Muscle layer of duodenum (tissue), 2 donors: ENCODE results near the gene C2orf78.
A peak's percentile ranks its signal among the peaks of the same experiment; 100 is the strongest.
"Not testable (repeated sequence)": the region's sequence is repeated elsewhere in the genome, so short reads cannot be mapped to it uniquely, and the experiment has no call there.

Experiments used
- H3K27ac ChIP-seq: one replicate; pipeline ENCODE4 v1.7.0; 2013; ENCODE audit warnings: mild to moderate bottlenecking, low read length
- H3K27me3 ChIP-seq: one replicate; pipeline ENCODE4 v1.7.0; 2013; ENCODE audit warnings: low read depth, mild to moderate bottlenecking, control low read depth, low read length
- H3K36me3 ChIP-seq, 2 donors: one replicate each; pipeline ENCODE4 v1.7.0; 2013; ENCODE audit warnings: low read length in 2 of 2, control low read depth in 1 of 2, mild to moderate bottlenecking in 1 of 2; ENCODE audit not compliant: insufficient read depth in 2 of 2, control insufficient read depth in 1 of 2
- H3K4me1 ChIP-seq, 2 donors: one replicate each; pipeline ENCODE4 v1.7.0; 2013; ENCODE audit warnings: low read length in 2 of 2, mild to moderate bottlenecking in 2 of 2, control low read depth in 1 of 2, moderate library complexity in 1 of 2; ENCODE audit not compliant: insufficient read depth in 2 of 2, control insufficient read depth in 1 of 2
- H3K4me3 ChIP-seq, 2 donors: one replicate each; pipeline ENCODE4 v1.7.0; 2013; ENCODE audit warnings: low read length in 2 of 2, low read depth in 1 of 2, mild to moderate bottlenecking in 1 of 2
- H3K9me3 ChIP-seq, 2 donors: one replicate each; pipeline ENCODE4 v1.7.0; 2013; ENCODE audit warnings: low read length in 2 of 2, control low read depth in 1 of 2, mild to moderate bottlenecking in 1 of 2; ENCODE audit not compliant: control insufficient read depth in 1 of 2
- donor health status: healthy.

The C2orf78 gene

GRCh38 chr2:73780237-73780582, 3.8 kb upstream of the C2orf78 start:
- Histone ChIP-seq H3K27me3 (no peaks in the 10 kb centered on the region), H3K9me3 (no peaks in the 10 kb centered on the region), H3K4me3 (peak overlapping the region; percentile 98 to 100), H3K27ac (peak overlapping the region; percentile 97), H3K4me1 (peaks cover 11 to 20% of the 10 kb centered on the region in 2 donors), H3K36me3 (peaks cover 10 to 11% of the 10 kb centered on the region in 2 donors)

DNA sequence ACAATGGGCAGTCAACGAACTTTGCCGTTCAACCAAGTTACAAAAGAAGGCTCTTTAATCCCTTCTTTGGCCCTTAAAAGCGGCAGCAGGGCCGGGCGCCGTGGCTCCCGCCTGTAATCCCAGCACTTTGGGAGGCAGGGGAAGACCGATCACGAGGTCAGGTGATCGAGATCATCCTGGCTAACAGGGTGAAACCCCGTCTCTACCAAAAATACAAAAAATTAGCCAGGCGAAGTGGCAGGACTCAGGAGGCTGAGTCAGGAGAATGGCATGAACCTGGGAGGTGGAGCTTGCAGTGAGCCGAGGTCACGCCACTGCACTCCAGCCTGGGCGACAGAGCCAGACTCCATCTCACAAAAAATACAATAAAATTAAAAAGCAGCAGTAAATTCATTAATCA, 581 bp upstream of the C2orf78 start:
- H3K36me3 ChIP-seq, H3K27ac ChIP-seq, H3K27me3 ChIP-seq, H3K4me3 ChIP-seq, H3K9me3 ChIP-seq: not testable (repeated sequence)
- H3K4me1 ChIP-seq = peaks cover 3 to 11% of the 10 kb centered on the region in 2 donors

DNA sequence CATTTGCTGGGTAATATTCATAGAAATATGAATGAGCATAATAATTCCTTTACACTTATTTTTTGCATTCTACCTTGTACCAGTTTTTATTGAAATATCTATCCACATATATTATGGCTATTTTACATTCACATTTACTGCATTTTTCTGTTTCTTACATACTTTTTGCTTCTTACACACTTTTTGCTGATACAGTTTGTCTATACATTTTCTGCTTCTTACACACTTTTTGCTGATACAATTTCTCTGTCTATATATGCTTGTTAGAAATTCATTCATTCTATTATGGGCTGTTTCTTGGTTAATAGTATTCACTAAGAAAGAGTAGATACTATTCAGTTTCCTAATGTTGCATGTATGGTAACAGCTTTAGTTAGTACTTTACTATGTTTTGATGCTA, 27.9 kb downstream of the C2orf78 start:
- Histone ChIP-seq H3K27me3 (no peaks in the 10 kb centered on the region), H3K27ac (no peak overlapping the region), H3K4me1 (no peaks in the 10 kb centered on the region), H3K36me3 (no peaks in the 10 kb centered on the region), H3K9me3 (no peaks in the 10 kb centered on the region), H3K4me3 (no peak overlapping the region)

DNA sequence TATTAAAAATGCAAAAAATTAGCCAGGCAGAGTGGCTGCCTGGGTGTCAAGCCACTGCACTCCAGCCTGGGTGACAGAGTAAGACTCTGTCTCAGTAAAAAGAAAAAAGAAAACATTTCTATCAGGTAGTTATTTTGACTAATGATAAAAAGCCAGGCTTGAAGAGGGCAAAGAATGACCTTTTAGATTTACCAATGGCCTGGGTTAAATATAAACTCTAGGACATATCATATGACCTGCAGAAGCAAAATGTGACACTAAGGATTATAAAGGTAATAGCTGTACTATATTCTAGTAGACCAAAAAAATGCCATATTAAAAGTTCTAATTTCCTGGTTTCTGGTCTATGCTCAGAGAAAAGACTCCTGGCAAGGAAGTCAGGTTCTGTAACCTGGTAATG, 28.7 kb downstream of the C2orf78 start:
- H3K4me3 ChIP-seq = no peak overlapping the region
- no peaks in the 10 kb centered on the region for H3K27me3 ChIP-seq
- H3K9me3 ChIP-seq = no peaks in the 10 kb centered on the region
- no peaks in the 10 kb centered on the region for H3K36me3 ChIP-seq
- H3K27ac ChIP-seq = no peak overlapping the region
- H3K4me1 ChIP-seq = no peaks in the 10 kb centered on the region

DNA sequence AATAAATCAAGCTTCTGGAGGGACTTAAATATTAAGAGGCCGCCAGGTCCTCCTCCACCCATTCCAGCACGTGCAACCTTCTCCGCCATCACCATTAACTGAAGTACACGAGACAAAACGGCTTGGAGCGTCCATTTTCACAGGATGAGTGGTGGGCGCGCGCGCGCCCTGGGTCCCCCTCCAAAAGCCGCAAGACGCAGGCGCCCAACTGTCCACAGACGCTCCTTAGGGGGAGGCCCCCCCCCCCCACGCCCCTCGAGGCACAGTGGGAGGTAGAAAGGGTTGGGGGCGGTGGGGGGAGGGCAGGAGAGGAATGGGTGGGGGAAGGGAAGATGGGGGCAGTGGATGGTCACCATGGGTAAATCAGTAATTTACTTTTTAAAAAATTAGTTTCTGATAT, 34.3 kb downstream of the C2orf78 start:
- Histone ChIP-seq H3K4me1 (no peaks in the 10 kb centered on the region), H3K9me3 (no peaks in the 10 kb centered on the region), H3K4me3 (no peak overlapping the region), H3K36me3 (no peaks in the 10 kb centered on the region), H3K27ac (no peak overlapping the region), H3K27me3 (no peaks in the 10 kb centered on the region)

GRCh38 chr2:73821227-73821626, 37.2 kb downstream of the C2orf78 start:
- H3K9me3 ChIP-seq = no peaks in the 10 kb centered on the region
- no peaks in the 10 kb centered on the region for H3K27me3 ChIP-seq
- peaks cover 0 to 5% of the 10 kb centered on the region in 2 donors for H3K4me1 ChIP-seq
- no peaks in the 10 kb centered on the region for H3K36me3 ChIP-seq
- H3K4me3 ChIP-seq = no peak overlapping the region
- no peak overlapping the region for H3K27ac ChIP-seq

GRCh38 chr2:73821669-73822068, 37.7 kb downstream of the C2orf78 start:
- Histone ChIP-seq H3K36me3 (no peaks in the 10 kb centered on the region), H3K9me3 (no peaks in the 10 kb centered on the region), H3K27ac (no peak overlapping the region), H3K27me3 (no peaks in the 10 kb centered on the region), H3K4me1 (peaks cover 0 to 5% of the 10 kb centered on the region in 2 donors), H3K4me3 (no peak overlapping the region)

DNA sequence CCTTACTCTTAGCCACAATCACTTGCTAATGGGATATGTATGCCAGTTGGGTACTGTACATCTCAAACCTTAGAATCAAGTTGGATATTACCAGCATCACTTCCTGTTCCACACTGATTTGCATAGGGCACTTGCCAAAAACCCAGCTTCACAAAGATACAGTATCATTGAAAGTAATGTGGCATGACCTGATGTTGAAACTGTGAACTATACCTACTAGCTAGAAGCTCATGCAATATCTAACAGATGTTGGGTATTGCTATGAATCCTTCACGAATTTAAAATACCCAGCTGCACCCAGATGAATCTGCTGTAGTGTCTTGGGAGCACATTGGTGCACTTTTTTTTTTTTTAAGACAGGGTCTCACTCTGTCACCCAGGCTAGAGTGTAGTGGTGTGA, 38.3 kb downstream of the C2orf78 start:
- peaks cover 0 to 5% of the 10 kb centered on the region in 2 donors for H3K4me1 ChIP-seq

GRCh38 chr2:73822991-73823390, 39.0 kb downstream of the C2orf78 start:
- no peak overlapping the region for H3K4me3 ChIP-seq
- H3K27me3 ChIP-seq = no peaks in the 10 kb centered on the region
- H3K4me1 ChIP-seq = peaks cover 0 to 5% of the 10 kb centered on the region in 2 donors
- no peaks in the 10 kb centered on the region for H3K9me3 ChIP-seq
- H3K27ac ChIP-seq = no peak overlapping the region
- H3K36me3 ChIP-seq = no peaks in the 10 kb centered on the region

More for the DNA sequence above, 38.3 kb downstream of the C2orf78 start:
- H3K27ac ChIP-seq = no peak overlapping the region
- no peaks in the 10 kb centered on the region for H3K27me3 ChIP-seq
- no peaks in the 10 kb centered on the region for H3K36me3 ChIP-seq
- no peak overlapping the region for H3K4me3 ChIP-seq
- no peaks in the 10 kb centered on the region for H3K9me3 ChIP-seq

GRCh38 chr2:73823416-73823815, 39.4 kb downstream of the C2orf78 start:
- Histone ChIP-seq H3K4me3 (no peak overlapping the region), H3K9me3 (no peaks in the 10 kb centered on the region), H3K36me3 (no peaks in the 10 kb centered on the region), H3K27ac (no peak overlapping the region), H3K4me1 (peaks cover 4 to 9% of the 10 kb centered on the region in 2 donors), H3K27me3 (no peaks in the 10 kb centered on the region)

DNA sequence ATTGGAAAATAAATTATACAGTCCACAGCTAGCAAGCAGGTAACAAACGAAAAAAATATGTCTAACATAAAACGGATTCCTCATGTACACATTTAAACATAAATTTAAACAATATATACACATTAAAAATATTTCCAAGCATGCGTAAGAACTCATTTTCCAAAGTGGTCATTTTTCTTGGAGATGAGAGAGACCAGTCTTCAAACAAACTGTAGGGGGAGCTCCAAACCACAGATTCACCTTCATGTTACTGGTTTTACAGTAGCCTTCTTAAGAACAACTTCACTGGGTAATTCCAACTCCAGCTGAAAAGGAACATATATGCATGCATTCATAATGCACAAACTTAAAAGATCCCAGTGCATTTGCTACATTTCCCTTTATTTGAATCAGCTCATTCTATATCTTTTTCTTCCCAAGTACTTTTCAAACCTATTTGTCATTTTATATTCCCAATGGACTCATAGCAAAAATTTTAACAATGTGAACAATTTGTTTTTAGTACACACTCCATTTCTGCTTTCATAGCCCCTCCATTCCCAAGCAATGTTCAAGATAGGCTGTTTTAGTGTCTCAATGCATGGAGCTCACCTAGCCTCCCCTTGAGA, 40.0 kb downstream of the C2orf78 start:
- H3K9me3 ChIP-seq = no peaks in the 10 kb centered on the region
- no peaks in the 10 kb centered on the region for H3K27me3 ChIP-seq
- peaks cover 0 to 3% of the 10 kb centered on the region in 2 donors for H3K36me3 ChIP-seq
- no peak overlapping the region for H3K4me3 ChIP-seq
- no peak overlapping the region for H3K27ac ChIP-seq
- peaks cover 4 to 10% of the 10 kb centered on the region in 2 donors for H3K4me1 ChIP-seq

- H3K27ac ChIP-seq = no peak overlapping the region
- peaks cover 10 to 12% of the 10 kb centered on the region in 2 donors for H3K4me1 ChIP-seq
- H3K36me3 ChIP-seq = peaks cover 0 to 4% of the 10 kb centered on the region in 2 donors
- no peaks in the 10 kb centered on the region for H3K27me3 ChIP-seq
- no peaks in the 10 kb centered on the region for H3K9me3 ChIP-seq
- no peak overlapping the region for H3K4me3 ChIP-seq
Observed at GRCh38 chr2:73825408-73825807, 41.4 kb downstream of the C2orf78 start.
